ENCODE data around the gene GRK2. TPM values are rescaled to one million over a fixed set of nuclear protein-coding genes. Genes with fewer than 3 reads are reported as not detected.

Gene GRK2
- total RNA-seq, 1 donor: 21.5 TPM

DNA sequence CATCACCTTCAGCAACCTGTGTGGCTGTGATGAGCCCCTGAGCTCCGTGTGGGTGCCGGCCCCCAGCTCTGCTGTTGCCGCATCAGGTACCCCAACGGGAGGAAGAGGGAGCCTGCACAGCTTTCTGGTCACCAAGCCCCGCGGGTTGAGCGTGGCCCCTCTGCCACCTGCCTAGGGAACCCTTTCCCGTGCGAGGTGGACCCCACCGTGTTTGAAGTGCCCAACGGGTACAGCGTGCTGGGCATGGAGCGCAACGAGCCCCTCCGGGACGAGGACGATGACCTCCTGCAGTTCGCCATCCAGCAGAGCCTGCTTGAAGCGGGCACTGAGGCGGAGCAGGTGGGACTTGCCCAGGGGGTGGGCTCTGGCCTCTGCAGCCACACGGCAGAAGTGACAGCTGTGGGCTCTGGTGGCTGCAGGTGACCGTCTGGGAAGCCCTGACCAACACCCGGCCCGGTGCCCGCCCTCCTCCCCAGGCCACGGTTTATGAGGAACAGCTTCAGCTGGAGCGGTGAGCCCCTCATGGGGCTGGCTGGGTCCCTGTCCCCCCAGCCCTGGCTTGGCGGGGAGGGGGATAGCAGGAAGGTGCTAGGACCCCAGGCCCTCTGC lies 35.1 kb downstream of the GRK2 start:
- H3K4me3 ChIP-seq (ENCODE audit: low read depth, low read length): no peak overlapping the region
- DNase-seq (ENCODE audit: low read depth): no peak
- TF ChIP-seq, protein P1, sequence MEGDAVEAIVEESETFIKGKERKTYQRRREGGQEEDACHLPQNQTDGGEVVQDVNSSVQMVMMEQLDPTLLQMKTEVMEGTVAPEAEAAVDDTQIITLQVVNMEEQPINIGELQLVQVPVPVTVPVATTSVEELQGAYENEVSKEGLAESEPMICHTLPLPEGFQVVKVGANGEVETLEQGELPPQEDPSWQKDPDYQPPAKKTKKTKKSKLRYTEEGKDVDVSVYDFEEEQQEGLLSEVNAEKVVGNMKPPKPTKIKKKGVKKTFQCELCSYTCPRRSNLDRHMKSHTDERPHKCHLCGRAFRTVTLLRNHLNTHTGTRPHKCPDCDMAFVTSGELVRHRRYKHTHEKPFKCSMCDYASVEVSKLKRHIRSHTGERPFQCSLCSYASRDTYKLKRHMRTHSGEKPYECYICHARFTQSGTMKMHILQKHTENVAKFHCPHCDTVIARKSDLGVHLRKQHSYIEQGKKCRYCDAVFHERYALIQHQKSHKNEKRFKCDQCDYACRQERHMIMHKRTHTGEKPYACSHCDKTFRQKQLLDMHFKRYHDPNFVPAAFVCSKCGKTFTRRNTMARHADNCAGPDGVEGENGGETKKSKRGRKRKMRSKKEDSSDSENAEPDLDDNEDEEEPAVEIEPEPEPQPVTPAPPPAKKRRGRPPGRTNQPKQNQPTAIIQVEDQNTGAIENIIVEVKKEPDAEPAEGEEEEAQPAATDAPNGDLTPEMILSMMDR (IDR thresholded peaks at IDR 0.05; ENCODE audit: insufficient read depth, low read length): no peak

GRCh38 chr11:67301951-67302516 lies 35.8 kb downstream of the GRK2 start:
- TF ChIP-seq, protein P1 (IDR thresholded peaks at IDR 0.05; ENCODE audit: insufficient read depth, low read length): no peak
- DNase-seq (ENCODE audit: low read depth): no peak
- H3K4me3 ChIP-seq (ENCODE audit: low read depth, low read length): no peak overlapping the region

DNA sequence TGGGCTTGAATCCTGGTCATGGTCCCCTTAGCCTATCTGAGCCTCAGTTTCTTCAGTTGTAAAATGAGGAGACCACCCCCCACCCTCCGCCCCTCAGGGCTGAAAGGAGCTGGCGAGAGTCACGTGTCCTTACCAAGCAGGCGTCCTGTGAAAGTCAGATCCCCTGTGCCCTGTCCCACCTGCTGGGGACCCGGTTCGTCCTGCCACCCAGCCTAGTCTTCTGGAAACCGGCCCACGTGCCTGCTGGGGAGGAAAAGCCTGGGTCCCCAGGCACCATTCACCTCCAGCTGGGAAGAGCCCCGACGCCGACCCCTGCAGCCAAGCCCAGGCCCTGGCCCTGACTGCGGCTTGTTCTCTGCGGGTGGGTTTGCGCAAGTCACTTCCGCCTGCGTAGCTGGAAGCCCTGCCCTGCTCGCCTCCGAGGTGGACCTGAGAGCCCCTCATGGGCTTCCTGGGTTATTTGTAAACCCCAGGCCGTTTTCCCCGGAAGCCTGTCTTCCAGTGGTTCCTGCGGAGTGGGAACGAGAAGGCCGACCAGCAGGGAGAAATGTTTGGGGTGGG lies 36.4 kb downstream of the GRK2 start:
- TF ChIP-seq, protein P1 (IDR thresholded peaks at IDR 0.05; ENCODE audit: insufficient read depth, low read length): no peak
- peak overlapping the region; percentile 84 for H3K4me3 ChIP-seq (ENCODE audit: low read depth, low read length)
- no peak for DNase-seq (ENCODE audit: low read depth)

GRCh38 chr11:67303132-67303834 lies 37.0 kb downstream of the GRK2 start, which contains the start of gene SSH3:
Gene SSH3, plus strand, starts transcription at chr11:67303530. Its CDS starts 96 bp downstream, at chr11:67303626.
- H3K4me3 ChIP-seq (ENCODE audit: low read depth, low read length): peak within 1 kb of the TSS; percentile 84
- DNase-seq (ENCODE audit: low read depth): peak; percentile 49
- TF ChIP-seq, protein P1 (IDR thresholded peaks at IDR 0.05; ENCODE audit: insufficient read depth, low read length): no peak

- DNase-seq (ENCODE audit: low read depth): no peak
- TF ChIP-seq, protein P1 (IDR thresholded peaks at IDR 0.05; ENCODE audit: insufficient read depth, low read length): no peak
- H3K4me3 ChIP-seq (ENCODE audit: low read depth, low read length): peak overlapping the region; percentile 84
Measured at GRCh38 chr11:67303835-67304411, 37.6 kb downstream of the GRK2 start.

DNA sequence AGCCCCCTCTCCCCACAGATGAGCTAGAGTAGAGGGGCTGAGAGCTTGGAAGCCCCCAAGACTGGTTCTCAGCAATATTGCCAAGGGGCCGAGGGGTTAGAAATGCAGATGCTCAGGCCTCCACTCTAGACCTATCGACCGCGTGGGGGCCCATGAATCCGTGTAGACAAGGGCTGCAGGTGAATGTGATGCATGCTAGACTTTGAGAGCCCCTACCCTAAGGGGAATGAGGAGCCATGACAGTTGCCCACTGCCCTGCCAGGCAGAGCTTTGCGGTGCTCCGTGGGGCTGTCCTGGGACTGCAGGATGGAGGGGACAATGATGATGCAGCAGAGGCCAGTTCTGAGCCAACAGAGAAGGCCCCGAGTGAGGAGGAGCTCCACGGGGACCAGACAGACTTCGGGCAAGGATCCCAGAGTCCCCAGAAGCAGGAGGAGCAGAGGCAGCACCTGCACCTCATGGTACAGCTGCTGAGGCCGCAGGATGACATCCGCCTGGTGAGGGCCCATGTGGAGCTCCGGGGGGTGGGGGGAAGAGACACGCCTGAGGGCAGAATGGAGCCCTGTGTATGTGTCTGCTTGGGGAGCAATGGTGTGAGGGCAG lies 38.3 kb downstream of the GRK2 start:
- TF ChIP-seq, protein P1 (IDR thresholded peaks at IDR 0.05; ENCODE audit: insufficient read depth, low read length): no peak
- DNase-seq (ENCODE audit: low read depth): no peak
- peak overlapping the region; percentile 84 for H3K4me3 ChIP-seq (ENCODE audit: low read depth, low read length)
